ENCODE results near the gene HES2. TPM values are rescaled to one million over a fixed set of nuclear protein-coding genes. Genes with fewer than 3 reads are reported as not detected.

Gene HES2
- total and polyA plus RNA-seq, 5 donors, result 0.17 TPM; not detected in 4

DNA sequence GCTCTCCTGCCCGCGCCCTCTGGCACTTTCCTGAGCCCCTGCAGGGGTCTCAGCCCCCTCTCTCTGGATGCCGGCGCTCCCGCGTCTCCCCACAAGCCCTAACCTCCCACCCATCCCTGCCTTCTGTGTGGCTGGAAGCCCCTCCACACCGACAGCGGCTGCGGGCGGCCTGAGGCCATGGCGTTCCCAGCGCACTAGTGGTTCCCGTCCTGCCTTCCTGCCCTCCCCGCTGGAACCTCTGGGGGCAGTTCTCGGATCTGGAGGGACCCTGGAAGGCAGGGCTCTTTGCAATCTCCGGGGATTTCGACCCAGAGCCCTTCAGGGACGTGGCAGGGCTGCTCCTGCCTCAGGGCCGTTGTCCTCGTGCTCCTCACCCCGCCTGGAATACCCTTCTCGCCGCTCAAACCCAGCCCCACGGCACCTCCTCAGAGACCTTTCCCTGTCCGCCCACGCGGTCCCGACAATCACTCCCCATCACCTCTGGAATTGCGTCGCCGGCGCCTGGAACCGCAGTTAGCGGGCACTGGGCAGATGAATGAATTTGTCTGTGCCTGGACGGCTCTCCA, 4.4 kb upstream of the HES2 start:
- H3K4me3 ChIP-seq (ENCODE audit: low read length), result no peak overlapping the region

DNA sequence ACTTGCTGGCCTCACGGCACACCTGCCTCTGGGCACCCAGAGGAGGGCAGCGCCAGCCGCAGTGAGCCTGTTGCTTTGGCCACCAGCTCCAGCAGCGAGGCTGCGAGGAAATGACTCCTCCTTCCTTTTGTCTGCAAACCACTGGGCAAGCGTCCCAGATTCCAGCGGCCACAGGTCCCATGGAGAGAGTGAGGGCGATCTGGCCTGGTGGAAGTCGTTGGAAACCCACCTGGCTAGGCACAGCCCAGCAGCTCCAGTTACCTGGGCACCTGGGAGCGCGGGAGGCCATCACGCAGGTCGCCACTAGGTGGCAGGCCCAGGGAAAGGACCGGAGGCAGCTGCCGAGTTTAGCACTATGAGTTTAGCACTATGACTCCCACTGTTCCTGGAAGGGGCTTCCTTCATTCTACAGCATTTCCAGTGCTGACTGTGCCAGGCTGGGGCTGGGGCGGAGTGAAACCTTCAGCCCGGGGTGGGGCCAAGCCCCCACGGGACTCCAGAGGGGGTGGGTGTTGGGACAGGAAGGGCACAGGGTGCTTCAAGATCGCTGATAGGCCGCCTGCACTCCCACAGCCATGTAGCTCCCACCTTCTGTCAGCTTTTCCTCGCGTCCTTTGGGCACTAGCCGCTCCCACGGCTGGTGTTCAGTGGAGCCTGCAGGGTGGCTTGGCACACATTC, 3.7 kb upstream of the HES2 start:
- no peak for ATAC-seq
- no peaks in the 10 kb centered on the region for H3K4me1 ChIP-seq (ENCODE audit: control insufficient read depth, insufficient read depth, low read length)
- no peaks in the 10 kb centered on the region for H3K9me3 ChIP-seq (ENCODE audit: control insufficient read depth, low read length)
- WGBS, result 7% methylated on average over 24 of the region's 24 CpGs
- intact Hi-C loops (cut with DNase I), result no loop called here
- H3K27ac ChIP-seq (ENCODE audit: low read length), result no peak overlapping the region
- DNase-seq, result peak in 1 of 3 donors; percentile 65
- H3K27me3 ChIP-seq (ENCODE audit: control insufficient read depth, insufficient read depth), result no peaks in the 10 kb centered on the region
- no peak overlapping the region for H3K4me3 ChIP-seq (ENCODE audit: low read length)

More for the DNA sequence above, 4.4 kb upstream of the HES2 start:
- intact Hi-C loops (cut with DNase I), result no loop called here
- Histone ChIP-seq H3K27ac (ENCODE audit: low read length) (no peak overlapping the region), H3K4me1 (ENCODE audit: control insufficient read depth, insufficient read depth, low read length) (no peaks in the 10 kb centered on the region), H3K9me3 (ENCODE audit: control insufficient read depth, low read length) (no peaks in the 10 kb centered on the region), H3K27me3 (ENCODE audit: control insufficient read depth, insufficient read depth) (no peaks in the 10 kb centered on the region)
- DNase-seq, result no peak
- no peak for ATAC-seq
- 5% methylated on average over 35 of the region's 35 CpGs for WGBS

DNA sequence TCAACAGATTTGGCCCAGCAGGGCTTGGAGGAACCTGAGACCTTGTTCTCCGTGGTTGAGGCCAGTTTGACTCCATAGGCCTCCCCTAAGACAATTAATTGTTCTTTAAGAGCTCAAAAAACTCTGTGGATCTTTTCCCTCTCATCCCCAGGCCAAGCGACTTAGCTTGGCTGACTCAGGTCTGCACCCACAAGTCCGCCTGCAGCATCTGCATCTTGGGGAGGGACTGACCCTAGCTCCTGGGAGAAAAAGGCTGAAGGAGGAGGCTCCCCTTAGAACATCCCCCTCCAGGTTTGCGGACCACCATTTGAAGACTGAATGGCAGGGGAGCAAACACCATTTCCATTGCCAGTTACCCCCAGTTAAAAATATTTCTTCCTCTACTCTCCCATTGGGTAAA, 1.5 kb upstream of the HES2 start:
- H3K4me1 ChIP-seq (ENCODE audit: control insufficient read depth, insufficient read depth, low read length), result no peaks in the 10 kb centered on the region
- no peak overlapping the region for H3K4me3 ChIP-seq (ENCODE audit: low read length)
- intact Hi-C loops (cut with DNase I), result no loop called here
- no peaks in the 10 kb centered on the region for H3K9me3 ChIP-seq (ENCODE audit: control insufficient read depth, low read length)
- DNase-seq, result no peak
- no peak overlapping the region for H3K27ac ChIP-seq (ENCODE audit: low read length)
- no peak for ATAC-seq
- no peaks in the 10 kb centered on the region for H3K27me3 ChIP-seq (ENCODE audit: control insufficient read depth, insufficient read depth)
- 74% methylated on average over 4 of the region's 4 CpGs for WGBS

DNA sequence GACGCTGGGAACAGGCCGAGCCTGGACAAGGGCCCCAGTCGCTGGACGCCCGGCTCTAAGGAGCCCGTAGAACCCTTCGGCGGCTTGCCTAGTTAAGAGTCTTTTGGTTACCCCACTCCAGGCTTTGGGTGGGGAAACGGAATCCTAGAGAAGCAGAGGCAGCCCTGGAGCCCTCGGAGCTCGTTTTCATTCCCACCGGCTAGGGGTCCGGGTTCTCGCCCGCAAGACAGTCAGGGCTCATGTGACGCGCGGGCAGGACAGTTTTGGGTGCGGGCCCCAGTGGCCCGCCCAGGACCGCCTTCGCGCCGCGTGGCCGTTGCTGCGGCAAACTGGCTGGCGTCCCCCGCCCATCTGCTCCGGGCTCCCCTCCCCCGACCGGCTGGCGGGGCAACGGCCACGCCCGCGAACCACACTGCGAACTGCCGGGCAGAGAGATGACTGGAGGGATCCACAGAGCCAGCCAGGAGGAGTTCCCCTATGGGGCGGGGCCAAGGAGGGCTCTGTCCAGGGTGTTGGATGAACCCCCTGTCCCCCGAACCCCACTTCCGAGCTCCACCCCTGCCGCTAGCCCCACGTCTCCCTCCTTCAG, 829 bp upstream of the HES2 start:
- 9% methylated on average over 44 of the region's 44 CpGs for WGBS
- ATAC-seq (peak in 1 of 2 donors; percentile 12), DNase-seq (peak in 2 of 3 donors; percentile 57 to 68)
- Histone ChIP-seq H3K4me1 (ENCODE audit: control insufficient read depth, insufficient read depth, low read length) (no peaks in the 10 kb centered on the region), H3K4me3 (ENCODE audit: low read length) (peak overlapping the region; percentile 46), H3K27ac (ENCODE audit: low read length) (no peak overlapping the region), H3K27me3 (ENCODE audit: control insufficient read depth, insufficient read depth) (no peaks in the 10 kb centered on the region), H3K9me3 (ENCODE audit: control insufficient read depth, low read length) (no peaks in the 10 kb centered on the region)
- intact Hi-C loops (cut with DNase I), result no loop called here

DNA sequence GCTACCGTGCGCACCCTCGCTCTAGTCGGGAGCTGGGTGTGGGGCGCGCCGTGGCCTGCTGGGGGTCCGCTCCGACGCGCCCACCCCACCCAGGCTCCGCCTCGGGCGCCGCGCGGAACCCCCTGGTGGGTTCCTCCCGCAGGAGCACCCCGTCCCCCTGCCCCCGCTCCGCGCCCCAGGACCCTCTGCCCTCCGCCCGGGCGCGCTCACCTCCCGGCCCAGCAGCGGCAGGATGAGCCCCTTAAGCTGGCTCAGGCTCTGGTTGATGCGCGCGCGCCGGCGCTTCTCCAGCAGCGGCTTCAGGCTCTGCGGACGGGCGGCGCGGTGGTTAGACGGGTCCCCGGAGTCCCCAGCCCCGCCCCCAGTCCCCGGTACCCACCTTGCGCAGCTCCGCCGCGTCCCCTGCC, 319 bp downstream of the HES2 start:
- no peaks in the 10 kb centered on the region for H3K4me1 ChIP-seq (ENCODE audit: control insufficient read depth, insufficient read depth, low read length)
- intact Hi-C loops (cut with DNase I), result no loop called here
- WGBS, result 2% methylated on average over 48 of the region's 48 CpGs
- H3K9me3 ChIP-seq (ENCODE audit: control insufficient read depth, low read length), result no peaks in the 10 kb centered on the region
- H3K27ac ChIP-seq (ENCODE audit: low read length), result no peak overlapping the region
- ATAC-seq (no peak), DNase-seq (no peak)
- H3K27me3 ChIP-seq (ENCODE audit: control insufficient read depth, insufficient read depth), result no peaks in the 10 kb centered on the region
- H3K4me3 ChIP-seq (ENCODE audit: low read length), result peak overlapping the region; percentile 46

DNA sequence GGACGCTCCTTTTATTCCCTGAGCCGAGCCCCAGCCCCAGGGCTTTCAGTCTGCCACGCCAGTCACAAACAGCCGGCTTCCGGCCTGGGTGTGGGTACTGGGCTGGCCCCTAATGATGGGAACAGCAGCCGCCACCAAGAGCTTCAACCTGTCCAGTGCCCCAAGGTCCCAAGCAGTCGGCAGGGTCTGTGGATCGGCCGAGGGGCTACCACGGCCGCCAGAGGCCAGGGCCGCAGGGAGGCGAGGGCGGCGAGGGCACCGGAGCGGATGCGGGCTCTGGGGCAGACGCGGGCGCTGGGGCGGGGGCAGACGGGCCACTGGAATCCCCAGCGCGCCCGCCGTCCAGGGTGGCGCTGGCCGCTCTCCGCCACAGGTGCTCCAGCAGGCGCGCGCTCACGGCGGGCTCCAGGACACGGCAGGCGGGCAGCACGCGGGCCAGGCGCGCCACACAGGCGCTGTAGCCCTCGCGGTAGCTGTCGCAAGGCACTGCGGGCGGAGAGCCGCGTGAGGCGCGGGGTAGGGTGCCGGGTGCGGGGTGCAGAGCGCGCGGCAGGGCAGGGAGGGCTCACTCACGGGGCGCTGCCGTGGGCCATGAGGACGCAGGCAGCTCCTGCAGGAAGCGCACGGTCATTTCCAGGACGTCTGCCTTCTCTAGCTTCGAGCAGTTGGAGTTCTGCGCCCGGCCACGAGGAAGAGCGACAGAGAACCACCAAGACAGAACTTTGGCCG, 887 bp downstream of the HES2 start:
- intact Hi-C loops (cut with DNase I), result no loop called here
- WGBS, result 10% methylated on average over 69 of the region's 69 CpGs
- ATAC-seq, result no peak
- no peaks in the 10 kb centered on the region for H3K9me3 ChIP-seq (ENCODE audit: control insufficient read depth, low read length)
- H3K27me3 ChIP-seq (ENCODE audit: control insufficient read depth, insufficient read depth), result no peaks in the 10 kb centered on the region
- no peaks in the 10 kb centered on the region for H3K4me1 ChIP-seq (ENCODE audit: control insufficient read depth, insufficient read depth, low read length)
- no peak overlapping the region for H3K27ac ChIP-seq (ENCODE audit: low read length)
- no peak for DNase-seq
- H3K4me3 ChIP-seq (ENCODE audit: low read length), result peak overlapping the region; percentile 46

DNA sequence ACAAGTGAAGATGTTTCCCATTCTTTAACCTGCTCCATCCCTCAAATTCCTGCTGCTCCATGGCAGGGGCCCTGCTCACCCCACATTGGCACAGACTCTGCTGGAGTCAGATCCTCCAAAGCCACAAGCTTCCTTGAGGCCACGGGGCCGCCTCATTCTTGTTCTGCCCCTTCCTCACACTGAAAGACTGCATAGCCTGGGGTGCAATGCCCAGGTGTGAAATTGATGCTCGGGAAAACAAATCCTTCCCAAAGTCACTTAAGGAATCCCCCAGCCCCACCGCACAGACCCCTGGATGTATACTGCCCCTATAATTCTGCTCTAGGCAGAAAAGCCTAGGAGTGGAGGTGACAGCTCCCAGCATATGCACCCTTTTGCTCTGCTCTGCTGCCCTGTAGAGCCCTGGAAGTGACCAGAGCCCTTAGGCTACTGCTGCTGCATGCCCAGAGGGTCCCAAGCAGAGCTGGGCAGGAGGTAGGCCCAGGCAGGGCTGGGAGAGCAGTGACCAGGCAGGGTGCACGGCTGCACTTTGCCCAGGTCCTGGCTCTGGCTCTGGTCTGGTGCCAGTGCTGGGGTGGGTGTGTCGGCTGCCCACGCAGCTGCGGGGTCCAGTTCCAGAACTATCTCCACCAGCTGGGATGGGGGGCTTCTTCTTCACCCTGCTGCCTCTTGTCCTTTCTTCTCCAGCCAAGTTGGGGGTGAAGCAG, 1.6 kb downstream of the HES2 start:
- WGBS, result 67% methylated on average over 8 of the region's 8 CpGs
- ATAC-seq, result no peak
- intact Hi-C loops (cut with DNase I), result no loop called here
- no peak for DNase-seq
- Histone ChIP-seq H3K4me1 (ENCODE audit: control insufficient read depth, insufficient read depth, low read length) (no peaks in the 10 kb centered on the region), H3K27me3 (ENCODE audit: control insufficient read depth, insufficient read depth) (no peaks in the 10 kb centered on the region), H3K9me3 (ENCODE audit: control insufficient read depth, low read length) (no peaks in the 10 kb centered on the region), H3K4me3 (ENCODE audit: low read length) (no peak overlapping the region), H3K27ac (ENCODE audit: low read length) (no peak overlapping the region)

DNA sequence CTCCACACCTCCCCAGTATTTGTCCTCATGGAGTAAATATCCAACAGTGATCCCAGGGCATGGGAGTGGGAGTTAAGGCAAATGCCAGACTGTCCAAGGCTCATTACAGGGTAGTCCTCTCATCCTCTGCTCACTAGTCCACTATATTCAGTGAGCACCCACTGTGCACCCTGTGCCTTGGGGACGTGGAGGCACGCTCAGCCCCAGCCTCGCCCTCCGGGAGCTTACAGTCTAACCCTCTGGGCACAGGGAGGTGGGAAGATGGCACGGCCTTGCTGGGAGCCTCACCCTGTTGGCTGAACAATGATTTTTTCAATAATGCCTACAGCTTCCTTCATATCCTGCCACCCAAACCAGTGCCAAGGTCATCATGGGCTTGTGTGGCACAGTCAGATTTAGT, 2.8 kb downstream of the HES2 start:
- intact Hi-C loops (cut with DNase I), result no loop called here
- H3K4me1 ChIP-seq (ENCODE audit: control insufficient read depth, insufficient read depth, low read length), result no peaks in the 10 kb centered on the region
- no peak overlapping the region for H3K27ac ChIP-seq (ENCODE audit: low read length)
- no peaks in the 10 kb centered on the region for H3K27me3 ChIP-seq (ENCODE audit: control insufficient read depth, insufficient read depth)
- H3K9me3 ChIP-seq (ENCODE audit: control insufficient read depth, low read length), result no peaks in the 10 kb centered on the region
- no peak for DNase-seq
- H3K4me3 ChIP-seq (ENCODE audit: low read length), result no peak overlapping the region
- no peak for ATAC-seq
- 90% methylated on average over 5 of the region's 5 CpGs for WGBS

DNA sequence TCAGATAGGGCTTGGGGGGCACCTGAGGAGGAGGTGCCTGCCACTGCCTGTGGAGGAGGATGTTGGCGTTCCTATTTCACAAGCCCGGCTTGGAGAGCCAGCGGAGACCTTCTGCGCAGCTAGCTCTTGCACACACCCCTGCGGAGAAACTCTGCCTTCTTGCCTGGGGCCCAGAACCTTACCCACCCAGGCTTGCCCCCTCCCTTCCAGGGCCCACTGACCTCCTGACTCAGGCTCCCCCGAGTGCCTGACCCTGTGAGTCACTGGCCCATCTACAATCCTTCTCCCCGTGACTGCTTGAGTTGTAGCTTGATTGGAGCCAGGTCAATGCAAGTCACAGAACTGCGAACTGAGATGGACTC, 3.4 kb downstream of the HES2 start:
- no peak overlapping the region for H3K4me3 ChIP-seq (ENCODE audit: low read length)
- no peaks in the 10 kb centered on the region for H3K9me3 ChIP-seq (ENCODE audit: control insufficient read depth, low read length)
- H3K27ac ChIP-seq (ENCODE audit: low read length), result no peak overlapping the region
- H3K4me1 ChIP-seq (ENCODE audit: control insufficient read depth, insufficient read depth, low read length), result no peaks in the 10 kb centered on the region
- no peak for ATAC-seq
- no peaks in the 10 kb centered on the region for H3K27me3 ChIP-seq (ENCODE audit: control insufficient read depth, insufficient read depth)
- no peak for DNase-seq
- intact Hi-C loops (cut with DNase I), result no loop called here
- 77% methylated on average over 8 of the region's 8 CpGs for WGBS

DNA sequence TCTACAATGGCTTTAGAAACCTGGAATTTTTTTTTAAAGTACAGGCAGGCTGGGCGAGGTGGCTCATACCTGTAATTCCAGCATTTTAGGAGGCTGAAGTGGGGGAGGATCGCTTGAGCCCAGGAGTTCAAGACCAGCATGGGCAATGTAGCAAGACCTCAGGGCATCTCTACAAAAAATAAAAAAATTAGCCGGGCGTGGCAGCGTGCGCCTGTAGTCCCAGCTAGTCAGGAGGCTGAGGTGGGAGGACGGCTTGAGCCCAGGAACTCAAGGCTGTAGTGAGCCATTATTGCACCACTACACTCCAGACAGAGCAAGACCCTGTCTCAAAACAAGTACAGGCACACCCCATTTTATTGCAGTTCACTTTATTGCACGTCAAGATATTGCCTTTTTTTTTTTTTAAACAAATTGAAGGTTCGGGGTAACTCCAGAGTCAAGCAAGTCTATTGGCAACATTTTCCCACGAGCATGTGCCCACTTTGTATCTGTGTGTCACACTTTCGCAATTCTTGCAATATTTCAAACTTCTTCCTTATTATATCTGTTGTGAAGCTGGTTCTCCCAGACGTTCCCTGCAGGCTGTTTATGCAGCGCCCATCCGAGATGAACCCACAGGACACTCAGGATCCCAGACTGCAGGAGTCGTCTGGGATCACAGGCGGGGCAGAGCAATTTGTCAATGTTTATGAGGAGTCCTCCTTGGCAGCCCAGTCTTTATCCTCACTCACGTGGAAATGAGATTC, 4.7 kb downstream of the HES2 start:
- ATAC-seq, result no peak
- no peaks in the 10 kb centered on the region for H3K9me3 ChIP-seq (ENCODE audit: control insufficient read depth, low read length)
- no peak overlapping the region for H3K27ac ChIP-seq (ENCODE audit: low read length)
- intact Hi-C loops (cut with DNase I), result no loop called here
- H3K4me3 ChIP-seq (ENCODE audit: low read length), result no peak overlapping the region
- no peak for DNase-seq
- H3K27me3 ChIP-seq (ENCODE audit: control insufficient read depth, insufficient read depth), result no peaks in the 10 kb centered on the region
- H3K4me1 ChIP-seq (ENCODE audit: control insufficient read depth, insufficient read depth, low read length), result no peaks in the 10 kb centered on the region
- 68% methylated on average over 17 of the region's 17 CpGs for WGBS

All from right cardiac atrium (tissue), 5 donors.